Superior temporal gyrus (tissue), 1 donor: ENCODE measurements around the gene KRT82.

Source experiments
- DNase-seq: peaks from one replicate; pipeline ENCODE4 v3.0.0-alpha.2; 2016; ENCODE audit errors: extremely low spot score

The KRT82 gene

DNA sequence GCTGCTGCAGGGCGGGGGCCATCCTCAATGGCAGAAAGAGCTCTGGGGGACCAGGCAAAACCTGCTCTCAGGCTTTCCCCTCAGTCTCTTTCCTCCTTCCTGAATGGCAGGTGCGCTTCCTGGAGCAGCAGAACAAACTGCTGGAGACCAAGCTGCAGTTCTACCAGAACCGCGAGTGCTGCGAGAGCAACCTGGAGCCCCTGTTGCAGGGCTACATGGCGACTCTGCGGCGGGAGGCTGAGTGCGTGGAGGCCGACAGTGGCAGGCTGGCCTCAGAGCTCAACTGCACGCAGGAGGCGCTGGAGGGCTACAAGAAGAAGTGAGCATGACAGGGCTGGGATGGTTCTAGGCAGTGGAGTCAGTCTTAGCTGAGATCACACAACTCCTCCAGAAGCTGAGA lies 62.0 kb downstream of the KRT82 start:
- no peak for DNase-seq
